A549 (cell line): ENCODE measurements around the gene HPSE. TPM values are rescaled to one million over a fixed set of nuclear protein-coding genes. Genes with fewer than 3 reads are reported as not detected.
A peak's percentile ranks its signal among the peaks of the same experiment; 100 is the strongest.

Experiments
- ATAC-seq, 2 experiments: fragments of 200-7000 bp in 1 of 2; fragments of >200 bp in 1 of 2; cut with Nextera tagmentation in 1 of 2; cut with Tn5 transposase in 1 of 2; 3 replicates each; pipeline versions ENCODE4 v1.8.0 to v1.9.1; 2018 to 2020; ENCODE audit warnings: mild to moderate bottlenecking in 1 of 2, moderate library complexity in 1 of 2
- CTCF ChIA-PET: fragments of 300-600 bp; sonication (Branson Sonifier 250); formaldehyde crosslinking; extraction: SDS; loops from one replicate; lab custom pipeline; 2021; ENCODE audit warnings: antibody characterized with exemption, inconsistent platforms; lab: Yijun Ruan, JAX
- POLR2A ChIA-PET: fragments of 350-600 bp; formaldehyde crosslinking; extraction: SDS; loops from one replicate; lab custom pipeline; 2021; ENCODE audit warnings: antibody characterized with exemption, inconsistent platforms; lab: Yijun Ruan, JAX
- DNase-seq, 2 experiments: peaks; one replicate each; pipeline versions ENCODE4 v3.0.0 to v3.0.0-alpha.2; 2011 to 2016; ENCODE audit warnings: low read depth in 1 of 2, low spot score in 1 of 2
- FAIRE-seq: peaks from 2 replicates; lab custom pipeline; 2011; peaks lifted over from hg19 to GRCh38; lab: Jason Lieb, UNC
- H3K27ac ChIP-seq, 2 experiments: fragments of >200 bp; sonication (Bioruptor Twin); formaldehyde crosslinking; 3 replicates each; pipeline ENCODE4 v1.5.1; 2016 to 2017
- H3K4me1 ChIP-seq: fragments of >200 bp; sonication (Bioruptor Twin); formaldehyde crosslinking; 3 replicates; pipeline ENCODE4 v1.6.1; 2016
- H3K4me2 ChIP-seq: fragments of >200 bp; sonication (Bioruptor Twin); formaldehyde crosslinking; 3 replicates; pipeline ENCODE4 v1.6.1; 2016
- H3K4me3 ChIP-seq: fragments of >200 bp; sonication (Bioruptor Twin); formaldehyde crosslinking; 3 replicates; pipeline ENCODE4 v1.5.1; 2016
- H3K9me3 ChIP-seq: fragments of >200 bp; sonication (Bioruptor Twin); formaldehyde crosslinking; 3 replicates; pipeline ENCODE4 v1.6.1; 2016
- CEBPB ChIP-seq, 2 experiments: fragments of >200 bp in 1 of 2; sonication (Bioruptor Twin) in 1 of 2; formaldehyde crosslinking in 1 of 2; IDR thresholded peaks; 2 replicates each; pipeline ENCODE4 v1.6.1; 2012 to 2016
- E2F6 ChIP-seq: IDR thresholded peaks from 2 replicates; pipeline ENCODE4 v1.6.1; 2012; ENCODE audit warnings: low read depth, borderline replicate concordance
- EP300 ChIP-seq, 2 experiments: fragments of >200 bp; sonication (Bioruptor Twin); formaldehyde crosslinking; IDR thresholded peaks; 2 replicates in 1 of 2; 3 replicates in 1 of 2; pipeline ENCODE4 v1.6.1; 2016 to 2017
- FOXS1 ChIP-seq: fragments of 250-450 bp; sonication (Bioruptor Pico); IDR thresholded peaks from 2 replicates; pipeline ENCODE4 v1.5.0; 2020; ENCODE audit warnings: mild to moderate bottlenecking, moderate library complexity
- HMGXB4 ChIP-seq: fragments of 250-450 bp; sonication (Bioruptor Pico); IDR thresholded peaks from 2 replicates; pipeline ENCODE4 v1.5.0; 2021; ENCODE audit warnings: mild to moderate bottlenecking, moderate library complexity, borderline replicate concordance
- HOXA7 ChIP-seq: fragments of 250-450 bp; sonication (Bioruptor Pico); IDR thresholded peaks from 2 replicates; pipeline ENCODE4 v1.5.0; 2020; ENCODE audit warnings: mild to moderate bottlenecking, moderate library complexity
- HOXB5 ChIP-seq: fragments of 250-450 bp; sonication (Bioruptor Pico); IDR thresholded peaks from 2 replicates; pipeline ENCODE4 v1.5.0; 2020; ENCODE audit warnings: mild to moderate bottlenecking, moderate library complexity
- JUN ChIP-seq, 2 experiments: fragments of >200 bp; sonication (Bioruptor Twin); formaldehyde crosslinking; IDR thresholded peaks; 2 replicates in 1 of 2; 3 replicates in 1 of 2; pipeline ENCODE4 v1.6.1; 2016 to 2017
- KDM1A ChIP-seq: fragments of 200-600 bp; sonication (generic); IDR thresholded peaks from 2 replicates; pipeline ENCODE4 v1.6.1; 2016; ENCODE audit warnings: low read depth, mild to moderate bottlenecking
- MAFK ChIP-seq: fragments of 450-650 bp; IDR thresholded peaks from 2 replicates; pipeline ENCODE4 v1.6.1; 2014; ENCODE audit not compliant: partially characterized antibody
- NFE2L2 ChIP-seq: fragments of 150-350 bp; conservative IDR thresholded peaks from 2 replicates; pipeline ENCODE4 v1.6.1; 2014; ENCODE audit warnings: low read length
- POLR2AphosphoS2 ChIP-seq: conservative IDR thresholded peaks from 2 replicates; pipeline ENCODE4 v1.6.1; 2012; ENCODE audit warnings: low read length, improper control_type of control experiment, inconsistent platforms
- RAD21 ChIP-seq, 2 experiments: fragments of >200 bp in 1 of 2; sonication (Bioruptor Twin) in 1 of 2; formaldehyde crosslinking in 1 of 2; IDR thresholded peaks in 1 of 2; conservative IDR thresholded peaks in 1 of 2; 2 replicates in 1 of 2; 3 replicates in 1 of 2; pipeline ENCODE4 v1.6.1; 2012 to 2018; ENCODE audit warnings: inconsistent platforms in 1 of 2
- RARB ChIP-seq: fragments of 250-450 bp; sonication (Bioruptor Pico); IDR thresholded peaks from 2 replicates; pipeline ENCODE4 v1.8.0; 2021; ENCODE audit warnings: mild to moderate bottlenecking, moderate library complexity
- TFCP2L1 ChIP-seq: fragments of 250-450 bp; sonication (Bioruptor Pico); IDR thresholded peaks from 2 replicates; pipeline ENCODE4 v1.5.0; 2021; ENCODE audit warnings: mild to moderate bottlenecking
- TP53 ChIP-seq: fragments of 250-450 bp; sonication (Bioruptor Pico); IDR thresholded peaks from 2 replicates; pipeline ENCODE4 v1.5.0; 2021; ENCODE audit warnings: mild to moderate bottlenecking, moderate library complexity
- ZFP36 ChIP-seq: fragments of 450-650 bp; IDR thresholded peaks from 2 replicates; pipeline ENCODE4 v1.6.1; 2014; ENCODE audit warnings: borderline replicate concordance; ENCODE audit not compliant: partially characterized antibody
- ZNF302 ChIP-seq: fragments of 250-450 bp; sonication (Bioruptor Pico); IDR thresholded peaks from 2 replicates; pipeline ENCODE4 v1.9.0; 2021; ENCODE audit warnings: inconsistent platforms, mild to moderate bottlenecking, moderate library complexity
- WGBS: methylation state at CpG from one replicate; pipeline ENCODE4 v1.1.6; 2017; ENCODE audit errors: missing lambda C conversion rate; 5-methylcytosine and 5-hydroxymethylcytosine counted together
- polyA plus RNA-seq, 4 experiments: library from polyadenylated mRNA; depleted of rRNA in 3 of 4; stranded (reverse); fragments of >200 nt; fragmentation: RNase III in 1 of 4; extraction: RNeasy Plus Mini Kit Qiagen cat#74134 plus additional on column Dnase treatment in 1 of 4; gene quantifications; 2 replicates in 3 of 4; 3 replicates in 1 of 4; pipeline ENCODE4 v1.2.3, GENCODE V29; 2011 to 2017
- TF ChIP-seq, protein P1 (sequence below): fragments of 250-450 bp; sonication (Bioruptor Pico); IDR thresholded peaks from 2 replicates; pipeline ENCODE4 v1.5.0; 2020; ENCODE audit warnings: low read depth, mild to moderate bottlenecking, moderate library complexity
- TF ChIP-seq, protein P2 (sequence below): fragments of 150-350 bp; IDR thresholded peaks from 2 replicates; pipeline ENCODE4 v1.6.1; 2014; ENCODE audit warnings: low read depth, mild to moderate bottlenecking, low read length
- TF ChIP-seq, protein P3 (sequence below): fragments of >200 bp; sonication (Bioruptor Twin); formaldehyde crosslinking; IDR thresholded peaks from 3 replicates; pipeline ENCODE4 v1.5.1; 2016

HPSE gene
- polyA plus RNA-seq, 2 of the 4 experiments (the other 2 are of a cell fraction): 0.72 to 1.7 TPM

- Histone ChIP-seq H3K4me3 (no peak overlapping the region), H3K27ac (no peak overlapping the region), H3K4me2 (no peak overlapping the region), H3K9me3 (peaks cover 13% of the 10 kb centered on the region; the same call in 1 of the 3 replicates), H3K4me1 (no peaks in the 10 kb centered on the region)
- FAIRE-seq: no peak
- DNase-seq: no peak
- WGBS: 37% methylated on average over 4 of the region's 4 CpGs
- no peak for ATAC-seq
- TF ChIP-seq HOXB5 (no peak), RARB (no peak), E2F6 (no peak), POLR2AphosphoS2 (no peak), TFCP2L1 (CRISPR knock-in tag) (no peak), KDM1A (no peak), ZNF302 (CRISPR knock-in tag) (no peak), FOXS1 (no peak), ZFP36 (no peak), CEBPB (IDR thresholded peaks at IDR 0.05) (no peak), HOXA7 (CRISPR knock-in tag) (no peak), EP300 (IDR thresholded peaks at IDR 0.05) (no peak), TP53 (CRISPR knock-in tag) (no peak), HMGXB4 (no peak), JUN (IDR thresholded peaks at IDR 0.05) (no peak)
- TF ChIP-seq, protein P1, sequence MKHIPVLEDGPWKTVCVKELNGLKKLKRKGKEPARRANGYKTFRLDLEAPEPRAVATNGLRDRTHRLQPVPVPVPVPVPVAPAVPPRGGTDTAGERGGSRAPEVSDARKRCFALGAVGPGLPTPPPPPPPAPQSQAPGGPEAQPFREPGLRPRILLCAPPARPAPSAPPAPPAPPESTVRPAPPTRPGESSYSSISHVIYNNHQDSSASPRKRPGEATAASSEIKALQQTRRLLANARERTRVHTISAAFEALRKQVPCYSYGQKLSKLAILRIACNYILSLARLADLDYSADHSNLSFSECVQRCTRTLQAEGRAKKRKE (CRISPR knock-in tag): no peak
- TF ChIP-seq, protein P2, sequence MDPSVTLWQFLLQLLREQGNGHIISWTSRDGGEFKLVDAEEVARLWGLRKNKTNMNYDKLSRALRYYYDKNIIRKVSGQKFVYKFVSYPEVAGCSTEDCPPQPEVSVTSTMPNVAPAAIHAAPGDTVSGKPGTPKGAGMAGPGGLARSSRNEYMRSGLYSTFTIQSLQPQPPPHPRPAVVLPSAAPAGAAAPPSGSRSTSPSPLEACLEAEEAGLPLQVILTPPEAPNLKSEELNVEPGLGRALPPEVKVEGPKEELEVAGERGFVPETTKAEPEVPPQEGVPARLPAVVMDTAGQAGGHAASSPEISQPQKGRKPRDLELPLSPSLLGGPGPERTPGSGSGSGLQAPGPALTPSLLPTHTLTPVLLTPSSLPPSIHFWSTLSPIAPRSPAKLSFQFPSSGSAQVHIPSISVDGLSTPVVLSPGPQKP: no peak
- TF ChIP-seq, protein P3, sequence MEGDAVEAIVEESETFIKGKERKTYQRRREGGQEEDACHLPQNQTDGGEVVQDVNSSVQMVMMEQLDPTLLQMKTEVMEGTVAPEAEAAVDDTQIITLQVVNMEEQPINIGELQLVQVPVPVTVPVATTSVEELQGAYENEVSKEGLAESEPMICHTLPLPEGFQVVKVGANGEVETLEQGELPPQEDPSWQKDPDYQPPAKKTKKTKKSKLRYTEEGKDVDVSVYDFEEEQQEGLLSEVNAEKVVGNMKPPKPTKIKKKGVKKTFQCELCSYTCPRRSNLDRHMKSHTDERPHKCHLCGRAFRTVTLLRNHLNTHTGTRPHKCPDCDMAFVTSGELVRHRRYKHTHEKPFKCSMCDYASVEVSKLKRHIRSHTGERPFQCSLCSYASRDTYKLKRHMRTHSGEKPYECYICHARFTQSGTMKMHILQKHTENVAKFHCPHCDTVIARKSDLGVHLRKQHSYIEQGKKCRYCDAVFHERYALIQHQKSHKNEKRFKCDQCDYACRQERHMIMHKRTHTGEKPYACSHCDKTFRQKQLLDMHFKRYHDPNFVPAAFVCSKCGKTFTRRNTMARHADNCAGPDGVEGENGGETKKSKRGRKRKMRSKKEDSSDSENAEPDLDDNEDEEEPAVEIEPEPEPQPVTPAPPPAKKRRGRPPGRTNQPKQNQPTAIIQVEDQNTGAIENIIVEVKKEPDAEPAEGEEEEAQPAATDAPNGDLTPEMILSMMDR: no peak
- CTCF ChIA-PET: no interaction called here
- POLR2A ChIA-PET: no interaction called here
Observed at GRCh38 chr4:83381173-83381572, 46.5 kb upstream of the HPSE start.

- Histone ChIP-seq H3K4me2 (no peak overlapping the region), H3K27ac (no peak overlapping the region), H3K9me3 (peaks cover 13% of the 10 kb centered on the region; the same call in 1 of the 3 replicates), H3K4me3 (no peak overlapping the region), H3K4me1 (no peaks in the 10 kb centered on the region)
- FAIRE-seq (no peak), DNase-seq (peak in 1 of 2 experiments; percentile 41), ATAC-seq (no peak)
- TF ChIP-seq MAFK: peak; percentile 72
- no peak for TF ChIP-seq RAD21 (conservative IDR thresholded peaks at IDR 0.05 in 1 of 2, IDR thresholded peaks at IDR 0.05 in 1 of 2)
- peak; percentile 71 for TF ChIP-seq NFE2L2
- WGBS: 67% methylated on average over 5 of the region's 5 CpGs
- ChIA-PET CTCF (interaction anchor here (1.0 to 1.5 kb wide), 3 partner anchors 11 to 16 kb away, joined by 3 read pairs; no protein-coding TSS in a partner anchor), POLR2A (no interaction called here)
Observed at GRCh38 chr4:83378419-83378818, 43.8 kb upstream of the HPSE start.
